ENCODE results near the gene VWF. TPM values are rescaled to one million over a fixed set of nuclear protein-coding genes. Genes with fewer than 3 reads are reported as not detected.

Gene VWF
- total RNA-seq (100 to 1,000 TPM; 187 to 503 (median 258) TPM), polyA plus RNA-seq (100 to 1,000 TPM; 125 to 215 TPM)
- long read RNA-seq, donor 1, partial matches to known transcripts: 151 of 162 reads
- long read RNA-seq, donor 1, other reads (novel, unspliced or antisense): 11 of 162 reads
- long read RNA-seq, donor 2, full-length matches to known transcripts: 1 of 349 reads
- long read RNA-seq, donor 2, partial matches to known transcripts: 320 of 349 reads
- long read RNA-seq, donor 2, other reads (novel, unspliced or antisense): 28 of 349 reads
- long read RNA-seq, donor 3, partial matches to known transcripts: 106 of 114 reads
- long read RNA-seq, donor 3, other reads (novel, unspliced or antisense): 8 of 114 reads

- peak within 1 kb of the TSS; percentile 43 to 68 (median 58) for H3K4me3 ChIP-seq
- ATAC-seq: peak; percentile 67 to 82 (median 73)
- intact Hi-C loops (cut with DNase I): loop anchor here in 6 of 10 donors (1.0 to 5.0 kb wide), 6 partner anchors 30 to 52 kb away; no protein-coding TSS in a partner anchor
- H3K4me1 ChIP-seq: peaks cover 0 to 21% (median 3%) of the 10 kb centered on the region in 12 donors
- H3K36me3 ChIP-seq: peaks cover 0 to 22% (median 0%) of the 10 kb centered on the region in 9 donors
- WGBS, 4 donors: 33 to 67% (median 54%) methylated on average over 3 to 5 of the region's 5 CpGs
- H3K9me3 ChIP-seq: no peaks in the 10 kb centered on the region
- peak in 2 of 5 donors; percentile 66 to 75 for DNase-seq
- H3K27me3 ChIP-seq: no peaks in the 10 kb centered on the region
- peak within 1 kb of the TSS; percentile 72 to 95 (median 85) for H3K27ac ChIP-seq
- TF ChIP-seq POLR2A (IDR thresholded peaks at IDR 0.05) (peak in 1 of 2 donors; percentile 55), CTCF (IDR thresholded peaks at IDR 0.05) (no peak)
Measured at GRCh38 chr12:6124411-6125309, at the start of gene VWF. TSS of gene VWF (minus strand) at chr12:6124670. CDS start at chr12:6123196, 1,474 bp downstream.

GRCh38 chr12:6172862-6173261 lies 48.4 kb upstream of the VWF start:
- ATAC-seq: no peak
- no peaks in the 10 kb centered on the region for H3K36me3 ChIP-seq
- H3K27me3 ChIP-seq: no peaks in the 10 kb centered on the region
- no peak for DNase-seq
- WGBS, 4 donors: 74 to 88% (median 78%) methylated on average over 4 of the region's 4 CpGs
- intact Hi-C loops (cut with DNase I): loop anchor here in 3 of 10 donors (5.0 to 10.0 kb wide), 2 partner anchors 51 to 98 kb away; partner anchors contain the start of gene VWF (in 2 of the 3)
- TF ChIP-seq POLR2A (IDR thresholded peaks at IDR 0.05) (no peak), CTCF (IDR thresholded peaks at IDR 0.05) (no peak)
- no peak overlapping the region for H3K4me3 ChIP-seq
- H3K9me3 ChIP-seq: no peaks in the 10 kb centered on the region
- H3K27ac ChIP-seq: peak overlapping the region in 11 of 12 donors; percentile 52 to 90 (median 80)
- peaks cover 0 to 31% (median 14%) of the 10 kb centered on the region in 12 donors for H3K4me1 ChIP-seq

- peak in 1 of 4 donors; percentile 30 for ATAC-seq
- H3K4me1 ChIP-seq: peaks cover 1 to 39% (median 21%) of the 10 kb centered on the region in 12 donors
- H3K36me3 ChIP-seq: no peaks in the 10 kb centered on the region
- no peak for DNase-seq
- peak overlapping the region; percentile 30 to 90 (median 78) for H3K27ac ChIP-seq
- no peaks in the 10 kb centered on the region for H3K9me3 ChIP-seq
- TF ChIP-seq CTCF (IDR thresholded peaks at IDR 0.05): no peak
- TF ChIP-seq POLR2A (IDR thresholded peaks at IDR 0.05): no peak
- no peak overlapping the region for H3K4me3 ChIP-seq
- intact Hi-C loops (cut with DNase I): loop anchor here in 3 of 10 donors (5.0 to 10.0 kb wide), 2 partner anchors 50 to 97 kb away; partner anchors contain the start of gene VWF (in 2 of the 3)
- no peaks in the 10 kb centered on the region for H3K27me3 ChIP-seq
- WGBS, 4 donors: 67 to 89% (median 74%) methylated on average over 15 of the region's 15 CpGs
Measured at GRCh38 chr12:6172086-6172485, 47.6 kb upstream of the VWF start.

All from heart left ventricle (tissue), 16 donors.